Nephron (organoid): ENCODE measurements around the gene TSEN2.
"Not testable (repeated sequence)": the region's sequence is repeated elsewhere in the genome, so short reads cannot be mapped to it uniquely, and the experiment has no call there.

Experiments
- H3K27ac Mint-ChIP-seq, 3 experiments: 2 replicates each; pipeline ENCODE4 v1.8.0; 2020; ENCODE audit warnings: mixed read lengths in 3 of 3, mild to moderate bottlenecking in 2 of 3, moderate library complexity in 1 of 3
- H3K27me3 Mint-ChIP-seq: 2 replicates; pipeline ENCODE4 v1.8.0; 2021; ENCODE audit warnings: low read depth, mild to moderate bottlenecking, moderate library complexity, mixed read lengths
- H3K36me3 Mint-ChIP-seq: 2 replicates; pipeline ENCODE4 v1.8.0; 2020; ENCODE audit warnings: low read depth, mixed read lengths
- H3K4me1 Mint-ChIP-seq: 2 replicates; pipeline ENCODE4 v1.8.0; 2020; ENCODE audit warnings: mixed read lengths
- H3K4me3 Mint-ChIP-seq, 3 experiments: 2 replicates each; pipeline ENCODE4 v1.8.0; 2020; ENCODE audit warnings: mild to moderate bottlenecking in 3 of 3, mixed read lengths in 3 of 3, moderate library complexity in 2 of 3
- H3K9me3 Mint-ChIP-seq: 2 replicates; pipeline ENCODE4 v1.8.0; 2020; ENCODE audit warnings: mixed read lengths
- TF ChIP-seq, protein P1 (sequence below), 3 experiments: fragments of 200-600 bp; sonication (generic); IDR thresholded peaks; one replicate each; pipeline ENCODE4 v1.5.0; 2021; ENCODE audit warnings: antibody characterized with exemption in 3 of 3; ENCODE audit not compliant: unreplicated experiment in 3 of 3

TSEN2 gene

DNA sequence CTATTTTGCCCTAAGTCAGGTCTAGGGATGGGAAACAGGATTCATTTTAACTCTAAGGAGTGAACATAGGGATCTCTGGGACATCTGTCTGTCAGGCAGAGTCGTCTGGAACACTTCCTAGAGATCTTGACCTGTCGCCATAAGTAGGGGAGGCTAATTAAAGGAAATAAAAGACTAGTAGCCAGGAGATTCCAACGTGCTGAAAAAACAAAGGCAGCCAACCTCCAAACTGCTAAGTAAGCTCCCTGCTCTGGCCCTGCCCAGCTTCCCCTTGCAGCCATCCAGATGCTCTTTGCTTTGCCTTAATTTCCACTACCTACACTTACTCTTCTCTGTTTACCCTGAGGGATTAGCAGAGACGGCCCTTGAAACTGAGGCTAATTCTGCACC, 18.4 kb upstream of the TSEN2 start:
- Mint-ChIP-seq H3K27ac (peak overlapping the region; percentile 66 to 93 (median 85)), H3K27me3 (peaks cover 2% of the 10 kb centered on the region), H3K36me3 (no peaks in the 10 kb centered on the region), H3K4me1 (no peaks in the 10 kb centered on the region), H3K9me3 (no peaks in the 10 kb centered on the region), H3K4me3 (no peak overlapping the region)
- TF ChIP-seq, protein P1, sequence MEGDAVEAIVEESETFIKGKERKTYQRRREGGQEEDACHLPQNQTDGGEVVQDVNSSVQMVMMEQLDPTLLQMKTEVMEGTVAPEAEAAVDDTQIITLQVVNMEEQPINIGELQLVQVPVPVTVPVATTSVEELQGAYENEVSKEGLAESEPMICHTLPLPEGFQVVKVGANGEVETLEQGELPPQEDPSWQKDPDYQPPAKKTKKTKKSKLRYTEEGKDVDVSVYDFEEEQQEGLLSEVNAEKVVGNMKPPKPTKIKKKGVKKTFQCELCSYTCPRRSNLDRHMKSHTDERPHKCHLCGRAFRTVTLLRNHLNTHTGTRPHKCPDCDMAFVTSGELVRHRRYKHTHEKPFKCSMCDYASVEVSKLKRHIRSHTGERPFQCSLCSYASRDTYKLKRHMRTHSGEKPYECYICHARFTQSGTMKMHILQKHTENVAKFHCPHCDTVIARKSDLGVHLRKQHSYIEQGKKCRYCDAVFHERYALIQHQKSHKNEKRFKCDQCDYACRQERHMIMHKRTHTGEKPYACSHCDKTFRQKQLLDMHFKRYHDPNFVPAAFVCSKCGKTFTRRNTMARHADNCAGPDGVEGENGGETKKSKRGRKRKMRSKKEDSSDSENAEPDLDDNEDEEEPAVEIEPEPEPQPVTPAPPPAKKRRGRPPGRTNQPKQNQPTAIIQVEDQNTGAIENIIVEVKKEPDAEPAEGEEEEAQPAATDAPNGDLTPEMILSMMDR (IDR thresholded peaks at IDR 0.05; ENCODE audit: unreplicated experiment in 3 of 3), result no peak

DNA sequence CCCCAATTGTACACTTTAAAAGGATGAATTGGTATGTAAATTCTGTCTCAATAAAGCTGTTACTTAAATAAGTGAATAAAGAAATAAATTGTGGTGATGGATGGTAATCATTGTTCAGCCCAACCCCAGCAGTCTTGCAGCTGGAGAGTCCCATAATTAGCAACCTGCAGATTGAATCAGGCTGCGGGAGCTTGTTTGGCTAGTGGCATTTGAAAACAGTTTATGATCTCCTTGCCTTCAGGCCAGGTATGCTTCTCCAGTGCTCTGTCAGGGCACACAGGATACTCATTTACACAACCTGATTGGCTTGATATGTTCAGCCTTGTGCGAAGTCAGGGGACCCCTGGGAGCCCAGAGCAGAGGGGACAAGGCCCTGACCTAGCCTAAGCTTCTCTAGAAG, 16.5 kb upstream of the TSEN2 start:
- Mint-ChIP-seq H3K9me3 (no peaks in the 10 kb centered on the region), H3K27ac (no peak overlapping the region), H3K4me1 (peaks cover 5% of the 10 kb centered on the region), H3K36me3 (no peaks in the 10 kb centered on the region), H3K4me3 (no peak overlapping the region), H3K27me3 (peaks cover 4% of the 10 kb centered on the region)
- TF ChIP-seq, protein P1 (IDR thresholded peaks at IDR 0.05; ENCODE audit: unreplicated experiment in 3 of 3), result no peak

DNA sequence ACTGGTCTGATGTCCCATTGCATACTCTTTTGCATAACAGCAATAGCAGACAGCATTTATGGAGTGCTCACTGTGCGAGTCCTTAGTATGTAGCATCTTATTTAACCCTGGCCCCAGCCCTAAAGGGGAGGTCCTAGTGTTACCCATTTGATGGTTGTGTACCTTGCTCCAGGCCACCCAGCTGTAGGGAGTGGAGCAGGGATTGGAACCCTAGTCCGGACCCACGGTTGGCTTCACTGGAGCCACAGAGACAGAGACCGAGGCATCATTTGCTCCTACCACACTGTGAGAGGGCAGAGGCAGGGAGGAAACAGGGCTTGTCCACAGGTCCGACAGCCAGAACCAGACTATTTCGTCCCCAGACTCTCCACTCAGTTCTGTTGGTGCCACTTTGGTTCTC, 16.0 kb upstream of the TSEN2 start:
- H3K27me3 Mint-ChIP-seq, result peaks cover 8% of the 10 kb centered on the region
- no peak overlapping the region for H3K27ac Mint-ChIP-seq
- H3K9me3 Mint-ChIP-seq, result no peaks in the 10 kb centered on the region
- H3K36me3 Mint-ChIP-seq, result no peaks in the 10 kb centered on the region
- no peak overlapping the region for H3K4me3 Mint-ChIP-seq
- TF ChIP-seq, protein P1 (IDR thresholded peaks at IDR 0.05; ENCODE audit: unreplicated experiment in 3 of 3), result no peak
- peaks cover 11% of the 10 kb centered on the region for H3K4me1 Mint-ChIP-seq

DNA sequence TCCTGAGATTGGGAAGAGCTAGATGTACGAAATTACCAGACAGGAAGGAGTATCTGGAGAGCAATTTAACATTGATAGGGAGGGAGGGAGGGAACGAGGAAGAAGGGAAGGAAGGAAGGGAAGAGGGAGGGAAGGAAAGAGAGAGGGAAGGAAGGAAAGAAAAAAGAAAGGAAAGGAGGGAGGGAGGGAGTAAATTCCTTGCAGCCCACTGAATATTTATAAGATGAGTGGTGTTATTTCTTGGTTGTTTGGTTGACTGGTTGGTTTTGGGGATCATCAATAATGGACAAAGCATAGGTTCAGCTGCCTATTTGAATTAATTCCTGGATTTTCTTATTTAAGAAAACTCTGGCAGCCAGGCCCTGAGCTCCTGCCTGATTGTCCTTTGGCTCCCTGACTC, 15.5 kb upstream of the TSEN2 start:
- H3K27ac Mint-ChIP-seq, result no peak overlapping the region
- H3K4me3 Mint-ChIP-seq, result no peak overlapping the region
- TF ChIP-seq, protein P1 (IDR thresholded peaks at IDR 0.05; ENCODE audit: unreplicated experiment in 3 of 3), result no peak
- H3K27me3 Mint-ChIP-seq, result peaks cover 9% of the 10 kb centered on the region
- H3K9me3 Mint-ChIP-seq, result no peaks in the 10 kb centered on the region
- H3K4me1 Mint-ChIP-seq, result peaks cover 15% of the 10 kb centered on the region
- no peaks in the 10 kb centered on the region for H3K36me3 Mint-ChIP-seq

DNA sequence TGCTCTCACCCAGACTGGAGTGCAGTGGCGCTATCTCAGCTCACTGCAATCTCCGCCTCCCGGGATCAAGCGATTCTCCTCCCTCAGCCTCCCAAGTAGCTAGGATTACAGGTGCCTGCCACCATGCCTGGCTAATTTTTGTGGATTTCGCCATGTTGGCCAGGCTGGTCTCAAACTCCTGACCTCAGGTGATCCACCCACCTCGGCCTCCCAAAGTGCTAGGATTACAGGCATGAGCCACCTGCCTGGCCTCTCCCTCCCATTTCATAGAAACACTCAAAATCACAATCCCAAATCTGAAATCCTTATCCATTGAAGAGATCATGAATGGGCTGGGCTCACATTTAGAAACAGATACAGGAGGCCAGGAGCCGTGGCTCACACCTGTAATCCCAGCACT, 15.1 kb upstream of the TSEN2 start:
- peaks cover 15% of the 10 kb centered on the region for H3K4me1 Mint-ChIP-seq
- H3K9me3 Mint-ChIP-seq, H3K4me3 Mint-ChIP-seq, H3K27me3 Mint-ChIP-seq, H3K36me3 Mint-ChIP-seq, H3K27ac Mint-ChIP-seq: not testable (repeated sequence)

DNA sequence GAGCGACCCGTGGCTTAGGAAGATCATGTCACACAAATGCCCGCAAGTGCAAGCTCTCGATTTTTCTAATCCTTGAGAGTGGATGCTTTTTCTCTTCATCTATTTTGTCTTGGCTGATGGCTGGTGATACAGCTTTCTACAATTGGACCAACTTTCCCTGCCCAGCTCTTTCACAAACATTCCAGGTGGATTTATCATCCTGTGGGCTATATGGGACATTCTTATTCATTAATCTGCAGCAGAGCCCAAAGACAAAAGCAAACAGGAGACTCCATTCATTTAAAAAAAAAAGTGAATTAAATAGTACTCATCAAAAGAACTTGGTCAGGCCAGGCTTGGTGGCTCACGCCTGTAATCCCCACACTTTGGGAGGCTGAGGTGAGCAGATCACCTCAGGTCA, 14.2 kb upstream of the TSEN2 start:
- Mint-ChIP-seq H3K27me3 (peaks cover 9% of the 10 kb centered on the region), H3K9me3 (no peaks in the 10 kb centered on the region), H3K36me3 (no peaks in the 10 kb centered on the region), H3K27ac (no peak overlapping the region), H3K4me1 (peaks cover 19% of the 10 kb centered on the region), H3K4me3 (no peak overlapping the region)
- TF ChIP-seq, protein P1 (IDR thresholded peaks at IDR 0.05; ENCODE audit: unreplicated experiment in 3 of 3), result no peak
